Neural progenitor cell (in vitro differentiated cells): Measurements from ENCODE around the gene C19orf81. TPM values are rescaled to one million over a fixed set of nuclear protein-coding genes. Genes with fewer than 3 reads are reported as not detected.
"Not testable (repeated sequence)": the region's sequence is repeated elsewhere in the genome, so short reads cannot be mapped to it uniquely, and the experiment has no call there.

ENCODE experiments used
- DNase-seq: peaks from one replicate; pipeline ENCODE4 v3.0.0-alpha.2; 2016; ENCODE audit warnings: low spot score
- H2AFZ ChIP-seq: fragments of 200-600 bp; sonication (generic); replicated peaks from 2 replicates; pipeline ENCODE4 v1.6.1; 2016; ENCODE audit warnings: antibody characterized with exemption
- H3F3A ChIP-seq: fragments of 200-600 bp; sonication (generic); 2 replicates; pipeline ENCODE4 v1.6.1; 2016; ENCODE audit warnings: antibody characterized with exemption, low read depth
- H3K27ac ChIP-seq: fragments of 200-600 bp; sonication (generic); 2 replicates; pipeline ENCODE4 v1.5.1; 2016; ENCODE audit warnings: mild to moderate bottlenecking
- H3K27me3 ChIP-seq: fragments of 200-600 bp; sonication (generic); 2 replicates; pipeline ENCODE4 v1.6.1; 2016; ENCODE audit warnings: mild to moderate bottlenecking, moderate library complexity
- H3K36me3 ChIP-seq: fragments of 200-600 bp; sonication (generic); 2 replicates; pipeline ENCODE4 v1.5.1; 2016
- H3K4me1 ChIP-seq: fragments of 200-600 bp; sonication (generic); 2 replicates; pipeline ENCODE4 v1.6.1; 2016; ENCODE audit warnings: mixed run types
- H3K4me2 ChIP-seq: fragments of 200-600 bp; sonication (generic); 2 replicates; pipeline ENCODE4 v1.6.1; 2016
- H3K4me3 ChIP-seq: fragments of 200-600 bp; sonication (generic); 2 replicates; pipeline ENCODE4 v1.5.1; 2016
- H3K79me2 ChIP-seq: fragments of 200-600 bp; sonication (generic); 2 replicates; pipeline ENCODE4 v1.6.1; 2016; ENCODE audit warnings: low read depth
- H3K9ac ChIP-seq: fragments of 200-600 bp; sonication (generic); 2 replicates; pipeline ENCODE4 v1.6.1; 2016
- H3K9me3 ChIP-seq: fragments of 200-600 bp; sonication (generic); 2 replicates; pipeline ENCODE4 v1.5.1; 2016; ENCODE audit warnings: low read depth
- H4K20me1 ChIP-seq: fragments of 200-600 bp; sonication (generic); 2 replicates; pipeline ENCODE4 v1.6.1; 2016; ENCODE audit warnings: low read depth
- H3K27ac Mint-ChIP-seq: 3 replicates; pipeline ENCODE4 v1.8.0; 2021; ENCODE audit warnings: mixed read lengths
- H3K27me3 Mint-ChIP-seq: 2 replicates; pipeline ENCODE4 v1.8.0; 2022; ENCODE audit warnings: low read depth, mild to moderate bottlenecking, inconsistent platforms, moderate library complexity, mixed read lengths; ENCODE audit not compliant: insufficient read depth
- H3K36me3 Mint-ChIP-seq: 3 replicates; pipeline ENCODE4 v1.8.0; 2021; ENCODE audit warnings: mixed read lengths
- H3K4me1 Mint-ChIP-seq: 3 replicates; pipeline ENCODE4 v1.8.0; 2021; ENCODE audit warnings: mixed read lengths
- H3K4me3 Mint-ChIP-seq: 3 replicates; pipeline ENCODE4 v1.8.0; 2021; ENCODE audit warnings: mild to moderate bottlenecking, moderate library complexity, mixed read lengths
- H3K9me3 Mint-ChIP-seq: 3 replicates; pipeline ENCODE4 v1.8.0; 2020; ENCODE audit warnings: mixed read lengths
- CTCF ChIP-seq: fragments of 200-600 bp; sonication (generic); IDR thresholded peaks from 2 replicates; pipeline ENCODE4 v1.5.1; 2017; ENCODE audit warnings: antibody characterized with exemption, mild to moderate bottlenecking
- EZH2 ChIP-seq: fragments of 200-600 bp; sonication (generic); IDR thresholded peaks from 2 replicates; pipeline ENCODE4 v1.6.1; 2017; ENCODE audit warnings: antibody characterized with exemption, mild to moderate bottlenecking, moderate library complexity
- EZH2phosphoT487 ChIP-seq: fragments of 200-600 bp; sonication (generic); IDR thresholded peaks from 2 replicates; pipeline ENCODE4 v1.6.1; 2017; ENCODE audit warnings: antibody characterized with exemption
- total RNA-seq: library from RNA; depleted of rRNA; stranded (reverse); fragments of >200 nt; gene quantifications from 2 replicates; pipeline ENCODE4 v1.2.3, GENCODE V29; 2015; ENCODE audit warnings: low replicate concordance

Gene C19orf81
- total RNA-seq, 1 donor from 2014 or later, result 1.3 TPM

- Mint-ChIP-seq H3K36me3 (no peaks in the 10 kb centered on the region), H3K9me3 (peaks cover 8% of the 10 kb centered on the region), H3K27ac (no peak overlapping the region), H3K4me3 (no peak overlapping the region), H3K27me3 (peaks cover 16% of the 10 kb centered on the region), H3K4me1 (peaks cover 4% of the 10 kb centered on the region)
- TF ChIP-seq EZH2phosphoT487, result no peak
- no peak for TF ChIP-seq CTCF
- TF ChIP-seq EZH2, result no peak
- Histone ChIP-seq H3K4me3 (no peak overlapping the region), H3K9me3 (no peaks in the 10 kb centered on the region), H3K9ac (no peak overlapping the region), H3K27ac (no peak overlapping the region), H3K36me3 (no peaks in the 10 kb centered on the region), H4K20me1 (no peaks in the 10 kb centered on the region), H3K4me2 (no peak overlapping the region), H3K27me3 (peaks cover 48% of the 10 kb centered on the region), H3F3A (no peaks in the 10 kb centered on the region), H3K4me1 (no peaks in the 10 kb centered on the region), H3K79me2 (no peaks in the 10 kb centered on the region), H2AFZ (no peak overlapping the region)
- DNase-seq, result no peak
These were observed 46.7 kb upstream of the C19orf81 start for GRCh38 chr19:50602496-50602895.

- Histone ChIP-seq H3K9ac (no peak overlapping the region), H3F3A (no peaks in the 10 kb centered on the region), H3K27ac (no peak overlapping the region), H3K4me2 (no peak overlapping the region), H3K9me3 (no peaks in the 10 kb centered on the region), H3K36me3 (no peaks in the 10 kb centered on the region), H3K4me3 (no peak overlapping the region), H2AFZ (no peak overlapping the region), H3K27me3 (peaks cover 52% of the 10 kb centered on the region), H3K4me1 (no peaks in the 10 kb centered on the region), H4K20me1 (no peaks in the 10 kb centered on the region), H3K79me2 (no peaks in the 10 kb centered on the region)
- no peak for DNase-seq
- no peak for TF ChIP-seq EZH2
- no peak for TF ChIP-seq CTCF
- TF ChIP-seq EZH2phosphoT487, result no peak
- no peak overlapping the region for H3K4me3 Mint-ChIP-seq
- H3K36me3 Mint-ChIP-seq, result no peaks in the 10 kb centered on the region
- peaks cover 8% of the 10 kb centered on the region for H3K9me3 Mint-ChIP-seq
- H3K27ac Mint-ChIP-seq, result no peak overlapping the region
- peaks cover 18% of the 10 kb centered on the region for H3K27me3 Mint-ChIP-seq
- H3K4me1 Mint-ChIP-seq, result peaks cover 7% of the 10 kb centered on the region
These were observed 46.3 kb upstream of the C19orf81 start for GRCh38 chr19:50602935-50603334.

- H3K9me3 Mint-ChIP-seq, H3K4me1 Mint-ChIP-seq, H4K20me1 ChIP-seq, H3K27ac Mint-ChIP-seq, DNase-seq, H3K36me3 ChIP-seq, H3K4me2 ChIP-seq, H3K9ac ChIP-seq, H3K79me2 ChIP-seq, H3K4me1 ChIP-seq, H3F3A ChIP-seq, H3K4me3 ChIP-seq, H3K4me3 Mint-ChIP-seq, H3K27ac ChIP-seq, H2AFZ ChIP-seq, H3K9me3 ChIP-seq, H3K36me3 Mint-ChIP-seq: not testable (repeated sequence)
- peaks cover 52% of the 10 kb centered on the region for H3K27me3 ChIP-seq
- peaks cover 25% of the 10 kb centered on the region for H3K27me3 Mint-ChIP-seq
These were observed 44.8 kb upstream of the C19orf81 start for GRCh38 chr19:50604264-50605073.

GRCh38 chr19:50606059-50606836 lies 43.0 kb upstream of the C19orf81 start:
- not testable (repeated sequence) for H3K27ac ChIP-seq, H3K4me2 ChIP-seq, H3K36me3 Mint-ChIP-seq, H4K20me1 ChIP-seq, H3K4me3 ChIP-seq, H3K9me3 Mint-ChIP-seq, H3K9me3 ChIP-seq, H3K36me3 ChIP-seq, H3K4me1 Mint-ChIP-seq, H3K79me2 ChIP-seq, H2AFZ ChIP-seq, H3K4me1 ChIP-seq, H3F3A ChIP-seq, H3K9ac ChIP-seq, H3K27ac Mint-ChIP-seq
- H3K27me3 ChIP-seq, result peaks cover 40% of the 10 kb centered on the region
- H3K4me3 Mint-ChIP-seq, result peak overlapping the region; percentile 59
- DNase-seq, result peak; percentile 41
- TF ChIP-seq CTCF, result peak; percentile 29
- peaks cover 28% of the 10 kb centered on the region for H3K27me3 Mint-ChIP-seq
